ENCODE results near the gene THRSP.
"Not testable (repeated sequence)": the region's sequence is repeated elsewhere in the genome, so short reads cannot be mapped to it uniquely, and the experiment has no call there.

THRSP gene, protein sequence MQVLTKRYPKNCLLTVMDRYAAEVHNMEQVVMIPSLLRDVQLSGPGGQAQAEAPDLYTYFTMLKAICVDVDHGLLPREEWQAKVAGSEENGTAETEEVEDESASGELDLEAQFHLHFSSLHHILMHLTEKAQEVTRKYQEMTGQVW

DNA sequence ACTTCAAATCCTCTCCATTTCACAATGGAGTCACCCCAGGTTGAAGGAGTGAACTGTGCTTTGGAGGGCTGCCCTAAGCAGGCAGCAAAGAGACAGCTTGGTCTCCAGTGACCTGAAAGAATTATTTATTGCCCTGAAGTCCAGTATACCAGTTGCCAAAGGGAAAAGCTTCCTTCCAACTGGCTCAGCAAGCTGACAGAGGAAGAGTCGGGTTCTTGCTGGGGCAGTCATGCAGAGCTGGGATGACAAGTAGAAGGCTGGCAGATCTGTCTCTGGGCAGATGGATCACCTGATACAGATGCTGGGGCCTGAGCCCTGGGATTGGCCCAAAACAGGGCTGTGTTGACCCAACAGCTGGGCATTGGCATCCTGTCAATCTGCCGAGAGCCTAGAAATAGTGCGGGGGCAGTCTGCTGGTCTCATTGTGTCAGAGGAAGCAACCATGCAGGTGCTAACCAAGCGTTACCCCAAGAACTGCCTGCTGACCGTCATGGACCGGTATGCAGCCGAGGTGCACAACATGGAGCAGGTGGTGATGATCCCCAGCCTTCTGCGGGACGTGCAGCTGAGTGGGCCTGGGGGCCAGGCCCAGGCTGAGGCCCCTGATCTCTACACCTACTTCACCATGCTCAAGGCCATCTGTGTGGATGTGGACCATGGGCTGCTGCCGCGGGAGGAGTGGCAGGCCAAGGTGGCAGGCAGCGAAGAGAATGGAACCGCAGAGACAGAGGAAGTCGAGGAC lies at the start of gene THRSP:
TSS of gene THRSP (plus strand) at position 422 of the 742 bp plus-strand sequence. CDS start at position 443, 21 bp downstream.
- DNase-seq (ENCODE audit: low read depth in 3 of 3, low spot score in 1 of 3), result no peak

DNA sequence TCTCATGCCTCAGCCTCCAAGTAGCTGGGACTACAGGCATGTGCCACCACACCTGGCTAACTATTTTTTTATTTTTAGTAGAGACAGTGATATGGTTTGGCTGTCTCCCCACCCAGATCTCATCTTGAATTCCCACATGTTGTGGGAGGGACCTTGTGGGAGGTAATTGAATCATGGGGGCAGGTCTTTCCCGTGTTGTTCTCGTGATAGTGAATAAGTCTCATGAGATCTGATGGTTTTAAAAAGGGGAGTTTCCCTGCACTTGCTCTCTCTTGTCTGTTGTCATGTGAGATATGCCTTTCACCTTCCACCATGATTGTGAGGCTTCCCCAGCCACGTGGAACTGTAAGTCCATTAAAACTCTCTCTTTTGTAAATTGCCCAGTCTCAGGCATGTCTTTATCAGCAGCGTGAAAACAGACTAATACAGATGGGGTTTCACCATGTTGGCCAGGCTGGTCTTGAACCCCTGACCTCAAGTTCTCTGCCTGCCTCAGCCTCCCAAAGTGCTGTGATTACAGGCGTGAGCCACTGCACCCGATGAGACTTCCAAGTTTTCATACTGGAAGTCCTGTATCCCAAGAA lies 48.6 kb upstream of the THRSP start:
- not testable (repeated sequence) for DNase-seq (ENCODE audit: low read depth in 3 of 3, low spot score in 1 of 3)

DNA sequence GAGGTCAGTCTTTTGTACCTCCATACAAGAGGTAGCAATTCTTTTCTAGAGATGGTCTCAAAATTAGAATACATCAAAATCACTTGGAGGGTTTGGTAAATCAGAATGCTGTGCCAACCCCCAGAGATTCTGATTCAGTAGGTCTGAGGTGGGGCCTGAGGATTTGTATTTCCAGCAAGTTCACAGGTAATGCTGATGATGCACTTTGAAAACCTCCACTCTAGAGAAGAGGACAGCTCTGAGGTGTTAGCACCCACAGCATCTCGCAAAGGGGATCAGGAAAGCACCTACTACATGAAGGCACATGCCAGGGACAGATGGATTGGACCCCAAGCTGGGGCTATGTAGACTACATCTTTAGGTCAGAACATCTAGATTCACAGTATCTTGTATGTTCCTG lies 47.8 kb upstream of the THRSP start:
- no peak for DNase-seq (ENCODE audit: low read depth in 3 of 3, low spot score in 1 of 3)

DNA sequence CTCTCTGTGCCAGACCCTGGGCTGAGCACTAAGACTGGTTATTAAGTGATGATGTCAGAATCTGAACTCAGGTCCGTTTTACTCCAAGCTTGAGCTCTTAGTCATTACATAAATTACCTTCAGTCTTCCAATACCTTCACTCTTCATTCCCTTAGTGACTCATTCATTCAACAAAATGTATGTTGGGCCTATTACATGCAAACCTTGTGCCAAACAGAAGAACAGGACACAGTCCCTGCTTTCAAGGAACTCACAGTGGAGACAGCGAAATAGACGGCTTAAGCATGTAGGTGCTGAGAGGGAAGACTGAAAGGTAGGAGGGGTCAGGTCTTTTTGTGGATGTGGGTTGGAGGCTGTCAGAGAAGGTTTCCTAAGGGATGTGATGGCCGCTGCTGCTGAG lies 43.9 kb upstream of the THRSP start:
- no peak for DNase-seq (ENCODE audit: low read depth in 3 of 3, low spot score in 1 of 3)

DNA sequence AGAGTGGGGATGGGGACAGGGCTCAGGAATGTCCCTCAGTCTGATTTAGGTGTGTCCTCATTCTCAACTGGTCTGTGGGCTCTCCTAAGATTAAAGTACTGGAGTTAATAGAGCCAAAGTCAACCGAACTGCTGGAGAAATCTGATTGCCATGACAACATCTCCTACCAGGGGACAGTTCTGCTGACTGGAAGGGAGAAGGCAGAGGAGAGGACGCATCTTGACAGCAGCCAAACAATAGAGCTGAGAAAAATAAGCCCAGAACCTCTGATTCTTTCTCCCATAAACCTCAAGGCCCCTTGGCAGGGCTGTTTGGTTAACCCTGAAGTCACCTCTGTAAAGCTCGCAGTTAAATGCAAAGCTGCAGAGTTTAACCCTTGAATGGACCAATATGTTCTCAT lies 43.4 kb upstream of the THRSP start:
- DNase-seq (ENCODE audit: low read depth in 3 of 3, low spot score in 1 of 3), result no peak

DNA sequence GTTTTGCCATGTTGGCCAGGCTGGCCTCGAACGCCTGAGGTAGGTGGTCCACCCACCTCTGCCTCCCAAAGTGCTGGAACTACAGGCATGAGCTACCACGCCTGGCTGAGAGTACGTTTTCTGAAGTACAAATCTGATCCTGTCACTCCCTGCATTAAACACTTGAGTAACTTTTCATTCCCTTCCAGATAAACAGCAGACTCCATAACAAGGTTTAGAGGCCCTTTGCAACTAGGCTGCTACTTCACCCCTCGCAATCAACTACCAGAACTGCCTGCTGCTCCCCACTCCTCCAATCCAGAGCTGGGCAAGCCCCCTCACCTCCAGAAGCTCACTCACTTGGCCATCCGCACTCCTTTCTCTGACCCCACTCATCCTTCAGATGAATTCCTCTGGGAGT lies 42.0 kb upstream of the THRSP start:
- no peak for DNase-seq (ENCODE audit: low read depth in 3 of 3, low spot score in 1 of 3)

DNA sequence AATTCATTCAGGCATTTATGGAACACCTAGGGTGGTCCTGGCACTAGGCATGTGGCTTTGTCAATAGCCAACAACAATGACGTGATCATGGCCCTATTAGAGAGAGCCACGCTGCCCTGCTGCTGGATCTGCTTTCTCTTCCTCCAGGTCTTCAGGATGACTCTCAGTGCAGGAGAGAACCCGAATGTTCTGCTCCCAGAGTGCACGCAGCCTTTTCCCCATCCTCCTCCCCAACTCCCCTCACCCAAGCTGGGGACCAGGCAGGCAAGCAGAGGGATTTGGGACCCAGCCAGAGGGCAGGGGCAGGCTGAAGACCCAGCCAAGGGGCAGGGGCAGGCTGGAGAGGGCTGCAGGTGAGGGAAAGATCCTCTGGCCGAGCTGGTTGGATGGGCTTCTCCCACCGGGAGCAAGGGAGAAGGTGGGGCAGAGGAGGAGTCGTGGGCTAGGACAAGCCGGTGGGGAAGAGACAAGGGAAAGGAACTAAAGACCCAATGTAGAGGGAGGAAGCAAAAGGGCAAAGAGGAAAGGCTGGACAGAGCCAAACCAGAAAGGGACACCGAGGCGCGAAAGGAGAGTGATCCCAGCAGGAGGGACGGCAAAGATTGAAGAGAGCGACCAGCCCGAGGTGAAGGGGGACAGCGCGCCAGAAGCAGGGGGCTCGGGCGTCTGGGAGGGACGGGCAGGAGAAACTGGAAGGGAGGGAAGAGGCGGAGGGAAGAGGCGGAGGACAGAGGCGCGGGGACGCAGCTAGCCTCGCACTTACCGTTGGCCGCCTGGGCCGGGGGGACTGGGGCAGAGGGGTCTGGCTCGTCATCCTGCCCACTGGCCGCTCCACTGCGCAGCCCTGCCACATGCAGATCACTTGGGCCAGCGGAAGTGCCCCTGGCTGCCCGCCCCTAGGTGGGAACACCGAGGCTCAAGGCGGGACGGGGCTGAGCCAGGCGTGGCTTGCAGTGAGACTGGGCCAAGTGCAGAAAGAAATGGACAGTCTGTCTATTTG lies 41.0 kb upstream of the THRSP start, which contains the start of gene KCTD14:
TSS of gene KCTD14 (minus strand) at position 880 of the 1,000 bp plus-strand sequence. CDS start at position 853, 27 bp downstream.
- DNase-seq (ENCODE audit: low read depth in 3 of 3, low spot score in 1 of 3), result no peak

DNA sequence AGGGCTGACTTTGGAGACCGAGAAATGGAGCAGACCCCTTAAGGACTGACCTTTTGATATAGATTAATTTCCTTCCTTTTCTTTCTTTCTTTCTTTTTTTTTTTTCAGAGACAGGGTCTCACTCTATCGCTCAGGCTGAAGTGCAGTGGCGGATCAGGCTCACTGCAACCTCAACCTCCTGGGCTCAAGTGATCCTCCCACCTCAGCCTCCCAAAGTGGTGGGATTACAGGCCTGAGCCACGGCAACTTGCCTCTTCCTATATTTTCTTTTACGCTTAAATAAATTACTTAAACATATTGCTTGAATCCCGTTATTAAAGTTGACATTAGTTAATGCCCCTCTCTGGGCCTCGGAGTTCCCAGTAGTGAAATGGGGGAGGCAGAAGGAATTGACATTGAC lies 40.2 kb upstream of the THRSP start:
- DNase-seq (ENCODE audit: low read depth in 3 of 3, low spot score in 1 of 3), result no peak

DNA sequence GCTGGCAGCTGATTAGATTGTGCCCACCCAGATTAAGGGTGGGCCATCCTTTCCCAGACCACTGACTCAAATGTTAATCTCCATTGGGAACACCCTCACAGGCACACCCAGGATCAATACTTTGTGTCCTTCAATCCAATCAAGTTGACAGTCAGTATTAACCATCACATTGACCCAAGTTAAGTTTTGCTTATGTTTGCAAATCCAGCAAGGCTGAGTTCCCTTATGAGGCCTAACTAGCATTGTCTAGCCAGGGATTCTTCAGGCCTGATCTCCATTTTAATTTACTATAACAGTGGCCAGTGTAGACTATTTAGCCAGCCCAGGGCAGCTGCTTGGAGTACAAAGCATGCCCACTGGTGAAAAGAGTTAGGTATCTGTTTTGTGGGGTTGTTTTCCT lies 38.3 kb upstream of the THRSP start:
- DNase-seq (ENCODE audit: low read depth in 3 of 3, low spot score in 1 of 3), result no peak

DNA sequence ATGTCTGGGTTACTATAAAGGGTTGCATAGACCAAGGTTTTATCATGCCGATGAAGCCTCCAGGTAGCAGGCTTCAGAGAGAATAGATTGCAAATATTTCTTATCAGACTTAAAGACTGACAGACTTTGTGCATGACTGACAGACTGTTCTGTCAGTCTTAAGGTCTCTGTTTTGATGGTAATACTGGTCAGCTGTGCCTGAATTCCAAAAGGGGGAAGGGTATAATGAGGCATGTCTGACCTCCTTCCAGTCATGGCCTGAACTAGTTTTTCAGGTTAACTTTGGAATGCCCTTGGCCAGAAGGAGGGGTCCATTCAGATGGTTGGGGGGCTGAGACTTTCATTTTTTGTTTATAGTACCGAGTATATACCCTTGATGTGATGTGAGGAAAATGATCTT lies 35.9 kb upstream of the THRSP start:
- DNase-seq (ENCODE audit: low read depth in 3 of 3, low spot score in 1 of 3), result no peak

DNA sequence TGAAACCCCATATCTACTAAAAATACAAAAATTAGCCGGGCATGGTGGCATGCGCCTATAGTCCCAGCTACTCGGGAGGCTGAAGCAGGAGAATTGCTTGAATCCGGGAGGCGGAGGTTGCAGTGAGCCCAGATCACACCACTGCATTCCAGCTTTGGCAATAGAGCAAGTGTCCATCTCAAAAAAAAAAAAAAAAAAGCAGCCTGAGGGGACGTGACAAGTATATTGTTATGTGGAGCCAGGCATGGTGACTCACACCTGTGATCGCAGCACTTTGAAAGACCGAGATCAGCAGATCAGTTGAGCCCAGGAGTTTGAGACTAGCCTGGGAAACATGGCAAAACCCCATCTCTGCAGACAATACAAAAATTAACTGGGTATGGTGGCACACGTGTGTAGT lies 35.2 kb upstream of the THRSP start:
- DNase-seq (ENCODE audit: low read depth in 3 of 3, low spot score in 1 of 3), result not testable (repeated sequence)

DNA sequence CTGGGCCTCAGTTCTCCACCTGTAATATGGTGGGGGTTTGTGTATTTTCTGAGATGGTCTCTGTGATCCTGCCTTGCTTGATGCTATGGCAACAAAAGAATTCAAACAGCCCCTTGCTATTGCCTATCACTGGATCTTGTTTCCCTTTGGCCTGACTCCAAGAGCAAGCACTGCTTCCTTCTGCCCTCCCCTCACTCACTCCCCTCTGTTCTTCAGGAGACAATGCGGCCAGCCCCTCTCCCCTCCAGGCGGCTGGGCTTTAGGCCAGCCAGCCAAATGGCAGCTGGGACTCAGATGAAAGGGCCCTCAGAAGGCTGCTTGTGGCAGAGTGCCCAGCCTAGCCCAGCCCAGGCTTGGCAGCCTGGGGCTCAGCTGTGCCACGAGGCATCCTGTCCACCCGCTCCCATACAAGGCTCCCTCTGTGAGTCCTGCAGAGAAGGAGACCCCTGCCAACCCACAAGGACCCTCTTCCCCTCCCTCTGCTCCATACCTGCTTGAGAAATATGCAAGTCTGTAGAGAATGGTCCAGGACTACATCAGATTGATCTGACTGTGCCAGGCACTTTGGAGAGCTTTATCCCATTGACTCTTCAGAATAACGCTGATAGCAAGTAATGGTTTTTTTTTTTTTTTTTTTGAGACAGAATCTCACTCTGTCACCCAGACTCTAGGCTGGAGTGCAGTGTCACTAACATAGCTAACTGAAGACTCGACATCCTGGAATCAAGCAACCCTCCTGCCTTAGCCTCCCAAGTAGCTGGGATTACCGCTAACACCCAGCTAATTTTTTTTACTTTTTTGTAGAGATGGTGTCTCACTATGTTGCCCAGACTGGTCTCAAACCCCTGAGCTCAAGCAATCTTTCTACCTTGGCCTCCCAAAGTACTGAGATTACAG lies 33.0 kb upstream of the THRSP start:
- DNase-seq (ENCODE audit: low read depth in 3 of 3, low spot score in 1 of 3), result no peak

DNA sequence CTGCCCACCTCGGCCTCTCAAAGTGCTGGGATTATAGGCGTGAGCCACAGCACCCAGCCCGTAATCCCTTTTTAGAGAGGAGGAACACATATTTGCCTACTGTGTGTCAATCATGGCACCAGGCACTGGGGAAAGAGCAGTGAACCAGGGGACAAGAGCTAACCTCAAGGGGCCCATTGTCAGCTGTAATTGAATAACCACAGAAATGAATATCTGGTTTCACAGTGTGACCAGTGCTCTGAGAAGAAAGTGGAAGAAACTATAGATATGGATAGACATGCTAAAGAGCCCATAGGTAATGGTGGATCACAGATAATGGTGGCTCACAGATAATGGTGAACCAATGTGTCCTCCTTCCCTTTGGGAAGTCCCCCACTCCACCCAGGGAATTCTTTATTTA lies 32.0 kb upstream of the THRSP start:
- no peak for DNase-seq (ENCODE audit: low read depth in 3 of 3, low spot score in 1 of 3)

DNA sequence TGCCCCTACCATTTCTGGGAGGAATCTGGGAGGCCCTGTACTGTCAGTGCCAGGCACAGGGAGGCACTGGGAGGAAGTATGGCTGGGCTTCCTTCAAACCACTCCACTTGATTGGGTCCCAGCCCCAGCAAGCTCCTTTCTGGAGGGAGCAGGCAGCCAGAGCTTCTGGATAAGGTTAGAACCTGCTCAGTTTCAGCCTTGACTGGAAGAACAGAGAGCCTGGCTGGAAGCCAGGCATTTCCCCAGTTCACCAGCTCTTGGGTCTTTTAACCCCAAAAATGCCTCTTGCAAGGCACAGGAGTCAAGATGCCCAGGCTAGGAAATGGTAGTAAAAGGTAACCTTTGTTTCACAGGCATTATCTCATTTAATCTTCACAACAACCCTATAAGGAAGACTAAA lies 31.6 kb upstream of the THRSP start:
- DNase-seq (ENCODE audit: low read depth in 3 of 3, low spot score in 1 of 3), result no peak

DNA sequence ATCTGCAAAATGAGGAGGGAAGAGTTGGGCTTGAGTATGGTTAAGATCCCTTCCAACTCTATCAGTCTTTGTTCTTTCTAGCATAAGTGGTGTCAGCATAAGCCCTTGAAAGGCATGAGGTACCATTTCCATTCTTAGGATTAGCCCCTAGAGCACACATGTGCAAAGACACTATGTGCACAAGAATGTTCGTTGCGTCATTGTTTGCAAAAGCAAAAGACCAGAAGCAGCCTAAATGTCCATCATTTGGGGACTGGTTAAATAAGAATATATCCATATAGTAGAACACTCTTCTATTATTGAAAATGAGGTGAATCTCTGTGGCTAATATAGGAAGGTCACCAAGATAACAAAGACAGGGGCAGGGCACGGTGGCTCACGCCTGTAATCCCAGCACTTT lies 30.6 kb upstream of the THRSP start:
- no peak for DNase-seq (ENCODE audit: low read depth in 3 of 3, low spot score in 1 of 3)

DNA sequence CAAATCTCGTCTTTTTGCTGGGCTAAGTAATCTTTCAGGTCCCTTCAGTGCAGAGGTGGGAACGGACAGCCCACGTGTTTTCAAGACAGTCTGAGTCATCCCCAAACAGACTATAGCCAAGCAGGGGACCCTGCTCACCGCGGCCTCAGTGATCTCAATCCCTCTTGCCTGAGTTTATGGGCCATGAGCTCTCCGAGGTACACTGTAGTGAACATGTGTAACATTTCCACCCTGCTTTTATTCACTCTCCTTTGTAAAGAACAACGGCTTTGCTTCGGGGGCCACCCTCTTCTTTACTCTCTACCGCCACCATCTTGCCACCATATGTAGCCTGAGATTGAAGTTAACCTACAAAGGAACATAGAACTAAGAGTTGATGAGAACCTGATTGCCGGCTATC lies 29.0 kb upstream of the THRSP start:
- no peak for DNase-seq (ENCODE audit: low read depth in 3 of 3, low spot score in 1 of 3)

DNA sequence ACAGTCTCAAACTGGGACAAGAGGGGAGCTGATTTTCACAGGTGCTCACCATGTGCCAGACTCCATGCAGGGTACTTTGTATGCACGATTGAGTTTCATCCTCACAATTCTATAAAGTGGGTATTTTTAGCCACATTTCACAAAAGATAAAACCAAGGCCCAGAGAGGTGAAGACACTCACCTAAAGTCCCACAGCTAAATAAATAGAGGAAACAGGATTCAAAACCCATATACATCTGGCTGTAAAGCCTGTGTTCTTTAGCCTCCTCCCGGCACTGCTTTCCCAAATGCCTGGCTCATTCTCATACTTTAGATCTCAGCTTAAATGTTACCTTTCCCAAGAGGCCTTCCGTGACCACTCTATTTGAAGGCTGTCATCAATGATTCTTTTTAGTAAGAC lies 27.3 kb upstream of the THRSP start:
- no peak for DNase-seq (ENCODE audit: low read depth in 3 of 3, low spot score in 1 of 3)

DNA sequence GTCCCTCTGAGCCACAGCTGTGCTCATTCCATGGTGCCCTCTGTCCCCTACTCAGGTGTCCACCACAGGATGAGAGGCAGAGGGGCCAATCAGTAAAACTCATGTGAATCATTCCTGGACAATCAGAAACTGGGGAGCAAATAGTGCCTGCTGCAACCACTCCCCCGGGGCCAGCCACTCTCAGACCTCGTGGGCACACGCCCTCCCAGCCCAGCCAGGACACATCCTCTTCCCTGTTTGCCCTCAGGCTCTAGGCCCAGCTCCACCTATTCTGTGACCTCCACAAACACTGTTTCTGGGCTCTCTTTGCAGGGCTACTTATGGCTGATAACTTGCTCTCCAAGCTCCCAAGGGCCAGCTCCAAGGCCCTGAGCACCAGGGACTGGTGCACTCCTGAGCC lies 26.6 kb upstream of the THRSP start:
- no peak for DNase-seq (ENCODE audit: low read depth in 3 of 3, low spot score in 1 of 3)

DNA sequence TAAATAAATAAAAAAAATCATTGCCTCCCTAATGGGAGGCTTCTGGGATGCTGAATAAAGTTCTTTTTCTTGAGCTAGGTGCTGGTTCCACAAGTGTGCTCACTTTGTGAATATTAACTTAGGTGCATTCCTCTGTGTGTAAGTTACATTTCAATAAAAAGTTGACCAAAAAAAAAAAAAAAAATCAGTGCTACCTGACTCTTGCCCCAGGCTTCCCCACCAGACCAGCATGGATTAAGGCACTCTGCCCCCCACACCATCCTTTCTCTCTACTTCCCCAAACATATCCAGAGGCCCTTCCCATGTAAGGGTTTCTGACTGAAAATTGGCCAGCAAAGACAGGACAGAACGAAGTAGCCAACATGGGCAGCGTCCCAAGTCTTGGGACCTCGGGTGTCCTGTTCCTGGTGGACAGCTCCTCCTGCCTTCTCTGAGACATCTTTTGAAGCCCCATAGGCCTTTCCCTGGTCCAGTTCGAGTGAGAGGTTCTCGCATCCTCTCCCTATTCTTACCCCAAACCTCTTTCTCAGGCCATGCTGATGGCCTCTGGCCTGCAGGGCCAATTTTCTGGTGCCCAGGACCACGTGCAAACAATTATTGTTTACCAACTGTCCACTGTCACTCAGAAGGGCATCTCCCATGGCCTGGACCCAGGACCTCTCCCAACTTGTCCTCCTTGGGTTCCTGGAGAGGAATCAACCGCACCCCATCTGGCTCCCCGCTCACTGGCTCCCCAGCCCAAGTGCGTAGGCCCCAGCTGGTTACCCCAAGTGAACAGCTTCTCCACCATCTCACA lies 25.6 kb upstream of the THRSP start:
- DNase-seq (ENCODE audit: low read depth in 3 of 3, low spot score in 1 of 3), result no peak

Data from stimulated activated CD4-positive, alpha-beta T cell treated with anti-CD3 and anti-CD28 coated beads, TNF-alpha, amount 100 ng/mL, for 1 hour (primary cell).